Measurements from ENCODE around the gene HS3ST3B1.
A peak's percentile ranks its signal among the peaks of the same experiment; 100 is the strongest.

HS3ST3B1 gene

DNA sequence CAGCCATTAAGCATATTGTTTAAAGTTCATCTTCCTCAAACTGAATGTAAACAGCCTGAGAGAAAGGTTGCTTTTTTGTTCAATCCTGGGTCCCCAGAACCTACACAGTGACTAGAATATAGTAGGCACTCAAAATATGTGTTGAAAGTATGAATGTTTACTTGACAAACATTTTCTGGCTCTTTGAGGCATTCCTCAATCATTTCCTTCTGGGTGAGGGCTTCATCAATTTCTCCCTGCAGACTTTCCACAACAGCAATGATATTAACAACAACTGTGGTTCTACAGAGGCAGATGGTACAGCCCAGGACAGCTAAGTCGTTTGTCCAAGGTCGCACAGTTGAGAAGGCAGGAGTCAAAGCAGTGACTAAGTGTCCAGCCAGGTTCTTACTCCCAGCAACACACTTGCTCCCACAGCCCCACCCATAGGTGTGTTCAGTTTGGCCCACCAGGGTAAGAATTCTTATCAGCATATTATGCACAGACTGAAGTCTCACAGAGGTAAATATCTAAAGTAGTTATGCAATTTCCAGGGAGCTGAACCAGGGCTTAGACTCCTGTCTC is 61.1 kb downstream of the HS3ST3B1 start:
- no peak for DNase-seq (ENCODE audit: low read depth)

DNA sequence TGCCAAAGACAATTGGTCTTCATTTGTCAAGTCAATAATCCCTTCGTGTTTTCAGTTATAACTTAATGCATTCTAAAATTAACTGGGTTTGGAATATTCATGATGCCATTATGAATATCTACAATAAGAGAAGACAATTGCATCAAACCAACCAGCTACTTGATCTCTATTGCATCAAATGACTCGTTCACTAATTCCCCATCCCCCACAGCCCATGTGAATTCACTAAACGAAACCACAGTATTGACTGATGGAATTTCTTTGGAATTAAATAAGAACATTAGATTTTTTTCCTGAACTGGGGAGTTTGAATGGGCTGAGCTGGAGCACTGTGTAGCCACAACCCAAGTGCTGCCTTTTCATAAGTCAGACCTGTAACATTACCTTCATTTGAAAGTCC is 65.3 kb downstream of the HS3ST3B1 start:
- TF ChIP-seq, protein P1, sequence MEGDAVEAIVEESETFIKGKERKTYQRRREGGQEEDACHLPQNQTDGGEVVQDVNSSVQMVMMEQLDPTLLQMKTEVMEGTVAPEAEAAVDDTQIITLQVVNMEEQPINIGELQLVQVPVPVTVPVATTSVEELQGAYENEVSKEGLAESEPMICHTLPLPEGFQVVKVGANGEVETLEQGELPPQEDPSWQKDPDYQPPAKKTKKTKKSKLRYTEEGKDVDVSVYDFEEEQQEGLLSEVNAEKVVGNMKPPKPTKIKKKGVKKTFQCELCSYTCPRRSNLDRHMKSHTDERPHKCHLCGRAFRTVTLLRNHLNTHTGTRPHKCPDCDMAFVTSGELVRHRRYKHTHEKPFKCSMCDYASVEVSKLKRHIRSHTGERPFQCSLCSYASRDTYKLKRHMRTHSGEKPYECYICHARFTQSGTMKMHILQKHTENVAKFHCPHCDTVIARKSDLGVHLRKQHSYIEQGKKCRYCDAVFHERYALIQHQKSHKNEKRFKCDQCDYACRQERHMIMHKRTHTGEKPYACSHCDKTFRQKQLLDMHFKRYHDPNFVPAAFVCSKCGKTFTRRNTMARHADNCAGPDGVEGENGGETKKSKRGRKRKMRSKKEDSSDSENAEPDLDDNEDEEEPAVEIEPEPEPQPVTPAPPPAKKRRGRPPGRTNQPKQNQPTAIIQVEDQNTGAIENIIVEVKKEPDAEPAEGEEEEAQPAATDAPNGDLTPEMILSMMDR (conservative IDR thresholded peaks at IDR 0.05; ENCODE audit: low read length): no peak

More for the DNA sequence above, 61.1 kb downstream of the HS3ST3B1 start:
- TF ChIP-seq, protein P1 (conservative IDR thresholded peaks at IDR 0.05; ENCODE audit: low read length): no peak
- H3K4me3 ChIP-seq (ENCODE audit: low read length): no peak overlapping the region

DNA sequence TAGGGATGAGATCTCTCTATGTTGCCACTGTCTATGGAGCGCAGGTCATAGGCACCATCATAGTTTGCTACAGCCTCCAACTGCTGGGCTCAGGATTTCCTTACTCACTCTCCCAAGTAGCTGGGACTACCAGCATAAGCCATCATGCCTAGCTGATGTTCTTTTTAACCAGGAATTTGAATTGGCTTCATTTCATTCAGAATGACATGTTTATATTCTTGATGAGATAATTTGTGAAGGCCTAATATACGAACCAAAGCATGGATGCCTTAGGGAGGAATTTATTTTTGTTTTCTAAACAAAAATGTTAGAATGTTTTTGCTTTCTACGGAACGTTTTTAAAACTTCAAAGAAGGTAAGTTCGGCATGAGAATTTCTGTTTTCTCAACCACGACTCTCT is 71.6 kb downstream of the HS3ST3B1 start:
- no peak overlapping the region for H3K4me3 ChIP-seq (ENCODE audit: low read length)
- peak; percentile 4 for DNase-seq (ENCODE audit: low read depth)
- TF ChIP-seq, protein P1 (conservative IDR thresholded peaks at IDR 0.05; ENCODE audit: low read length): no peak

More for the DNA sequence above, 65.3 kb downstream of the HS3ST3B1 start:
- peak; percentile 31 for DNase-seq (ENCODE audit: low read depth)
- H3K4me3 ChIP-seq (ENCODE audit: low read length): no peak overlapping the region

DNA sequence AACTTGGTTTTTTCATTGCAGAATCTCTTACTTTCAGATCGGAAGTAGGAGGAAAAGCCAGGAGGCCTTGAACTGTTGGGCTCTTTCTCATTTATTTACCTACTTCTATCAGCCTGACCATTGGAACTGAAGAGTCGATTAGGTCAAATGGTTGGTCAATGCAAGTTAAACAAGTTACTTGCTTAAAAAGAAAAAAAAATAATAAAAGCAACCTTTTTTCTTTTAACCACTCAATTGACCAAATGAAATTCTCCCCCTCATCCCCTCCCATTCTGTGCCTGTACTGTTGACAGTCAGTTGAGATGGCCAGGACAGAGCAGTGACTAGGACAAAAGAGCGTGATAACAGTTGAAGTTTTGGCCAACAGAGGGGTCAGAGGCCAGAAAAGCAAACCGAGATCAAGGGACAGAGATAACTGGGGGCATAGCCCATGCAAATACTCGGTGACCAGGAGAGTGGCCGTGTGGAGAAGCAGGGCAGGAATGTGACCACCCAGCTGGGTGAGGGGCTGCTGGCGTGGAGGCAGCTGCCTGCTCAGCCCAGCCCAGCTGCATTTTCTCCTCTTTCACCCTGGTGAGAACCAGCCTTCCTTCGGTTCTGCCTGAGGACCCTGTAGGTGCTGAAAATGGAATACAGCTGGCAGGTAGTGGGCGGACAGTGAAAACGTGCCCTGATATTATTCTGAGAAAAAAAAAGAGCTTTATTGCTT is 72.2 kb downstream of the HS3ST3B1 start:
- no peak for DNase-seq (ENCODE audit: low read depth)
- TF ChIP-seq, protein P1 (conservative IDR thresholded peaks at IDR 0.05; ENCODE audit: low read length): no peak
- H3K4me3 ChIP-seq (ENCODE audit: low read length): no peak overlapping the region

DNA sequence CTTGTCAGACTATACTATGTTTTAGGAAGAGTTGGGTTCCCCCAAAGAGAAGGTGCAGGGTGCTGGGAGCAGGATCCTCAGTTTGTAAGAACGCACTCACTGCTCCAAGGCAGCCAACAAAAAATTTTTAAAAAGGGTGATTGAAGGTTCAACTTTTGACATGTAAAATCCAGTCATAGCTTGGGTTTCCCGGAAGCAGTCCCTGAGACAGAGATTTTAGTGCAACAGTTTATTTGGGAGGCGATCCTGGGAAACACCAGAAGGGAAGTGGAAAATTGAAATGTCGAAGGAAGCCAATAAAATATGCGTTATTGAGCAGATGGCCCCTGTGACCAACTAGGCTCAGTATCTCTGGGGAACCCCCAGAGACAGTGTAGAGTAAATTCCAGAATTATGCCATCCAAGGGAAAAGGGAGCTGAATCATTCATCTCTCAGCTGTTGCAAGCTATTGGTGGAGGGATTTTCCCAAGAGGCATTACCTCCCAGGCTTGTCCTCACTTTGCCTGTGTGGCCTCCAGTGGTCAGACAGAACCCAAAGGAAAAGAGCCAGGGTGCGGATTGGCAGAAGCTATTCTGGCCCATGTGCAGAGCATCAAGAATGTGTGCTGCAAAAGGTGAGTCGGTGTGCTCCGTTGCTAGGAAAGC is 72.9 kb downstream of the HS3ST3B1 start:
- TF ChIP-seq, protein P1 (conservative IDR thresholded peaks at IDR 0.05; ENCODE audit: low read length): no peak
- peak; percentile 37 for DNase-seq (ENCODE audit: low read depth)
- no peak overlapping the region for H3K4me3 ChIP-seq (ENCODE audit: low read length)

DNA sequence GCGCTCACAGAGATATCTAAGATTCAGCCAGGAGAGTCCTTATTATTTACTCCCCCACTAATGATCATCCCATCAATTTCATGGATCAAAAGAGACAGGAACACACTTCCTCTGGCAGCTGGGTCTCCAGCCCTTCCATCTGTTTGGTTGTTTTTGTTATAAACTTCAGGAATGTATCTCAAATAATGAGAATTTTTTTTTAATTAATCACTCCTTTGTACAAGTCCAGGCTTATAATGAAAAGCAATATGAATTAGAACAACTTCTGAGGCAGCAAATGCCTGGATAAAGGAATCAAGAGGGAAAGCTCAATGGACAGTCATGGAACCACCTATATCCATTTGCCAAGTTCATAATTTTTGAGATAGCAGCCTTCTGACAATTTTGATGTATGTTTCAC is 73.4 kb downstream of the HS3ST3B1 start:
- TF ChIP-seq, protein P1 (conservative IDR thresholded peaks at IDR 0.05; ENCODE audit: low read length): no peak
- no peak for DNase-seq (ENCODE audit: low read depth)

More for the DNA sequence above, 73.4 kb downstream of the HS3ST3B1 start:
- H3K4me3 ChIP-seq (ENCODE audit: low read length): no peak overlapping the region
